Measurements from ENCODE around the gene OR10A3. TPM values are rescaled to one million over a fixed set of nuclear protein-coding genes. Genes with fewer than 3 reads are reported as not detected.

Gene OR10A3
- total RNA-seq, 1 experiment from 2014 or later = not detected

GRCh38 chr11:7944123-7944522 is 2.6 kb upstream of the OR10A3 start:
- intact Hi-C loops (cut with micrococcal nuclease) = no loop called here
- ChIA-PET POLR2A (no interaction called here), CTCF (no interaction called here), RAD21 (ENCODE audit: low non-redundant PET in 1 of 2, low total read pairs in 2 of 2, uncharacterized antibody in 2 of 2, unreplicated experiment in 2 of 2) (no interaction called here)
- no peak overlapping the region for H3K4me3 ChIP-seq (replicated peaks in 1 of 2; ENCODE audit: low read depth in 1 of 2, low read length in 2 of 2)
- no peaks in the 10 kb centered on the region for H3K4me1 ChIP-seq (ENCODE audit: control insufficient read depth in 1 of 2, insufficient read depth in 2 of 2, low read length in 2 of 2)
- DNase-seq (ENCODE audit: low read depth, low spot score) (no peak), ATAC-seq (no peak)
- no peaks in the 10 kb centered on the region for H4K20me1 ChIP-seq (ENCODE audit: insufficient read depth)
- TF ChIP-seq SP1 (IDR thresholded peaks at IDR 0.05; ENCODE audit: low read depth) (no peak), EGR1 (IDR thresholded peaks at IDR 0.05; ENCODE audit: low read depth) (no peak), ELF1 (IDR thresholded peaks at IDR 0.05; ENCODE audit: borderline replicate concordance, low read depth) (no peak), EZH2phosphoT487 (IDR thresholded peaks at IDR 0.05; ENCODE audit: borderline replicate concordance) (no peak), CTCF (IDR thresholded peaks at IDR 0.05 in 2 of 3, conservative IDR thresholded peaks at IDR 0.05 in 1 of 3; ENCODE audit: borderline replicate concordance in 1 of 3, insufficient read depth in 1 of 3, low read depth in 2 of 3, low read length in 2 of 3) (no peak), EZH2 (IDR thresholded peaks at IDR 0.05) (no peak), POLR2A (IDR thresholded peaks at IDR 0.05; ENCODE audit: borderline replicate concordance, extremely low read depth, insufficient read depth, insufficient read length) (no peak), SRF (IDR thresholded peaks at IDR 0.05; ENCODE audit: low read depth) (no peak), ZFX (IDR thresholded peaks at IDR 0.05) (no peak), SIN3A (IDR thresholded peaks at IDR 0.05; ENCODE audit: low read depth) (no peak), CEBPB (IDR thresholded peaks at IDR 0.05; ENCODE audit: low read depth) (no peak), POLR2AphosphoS5 (IDR thresholded peaks at IDR 0.05; ENCODE audit: low read depth, low read length) (no peak), JUND (IDR thresholded peaks at IDR 0.05) (no peak), RAD21 (IDR thresholded peaks at IDR 0.05; ENCODE audit: low read depth) (no peak), YY1 (IDR thresholded peaks at IDR 0.05; ENCODE audit: extremely low read depth, insufficient replicate concordance, low read depth, low read length) (no peak)
- TF ChIP-seq, protein P1, sequence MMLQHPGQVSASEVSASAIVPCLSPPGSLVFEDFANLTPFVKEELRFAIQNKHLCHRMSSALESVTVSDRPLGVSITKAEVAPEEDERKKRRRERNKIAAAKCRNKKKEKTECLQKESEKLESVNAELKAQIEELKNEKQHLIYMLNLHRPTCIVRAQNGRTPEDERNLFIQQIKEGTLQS (IDR thresholded peaks at IDR 0.05) = no peak
- no peak overlapping the region for H3K9ac ChIP-seq (ENCODE audit: low read length)
- H3K27ac ChIP-seq (ENCODE audit: low read depth, low read length) = no peak overlapping the region
- no peak overlapping the region for H3K4me2 ChIP-seq (ENCODE audit: low read length)
- H3K36me3 ChIP-seq (ENCODE audit: control insufficient read depth in 1 of 2, insufficient read depth in 2 of 2, low read length in 2 of 2) = no peaks in the 10 kb centered on the region
- H2AFZ ChIP-seq (ENCODE audit: low read depth, low read length, poor library complexity, severe bottlenecking) = no peak overlapping the region
- H3K79me2 ChIP-seq (ENCODE audit: insufficient read depth, low read length) = no peaks in the 10 kb centered on the region
- BruUV-seq (replicated peaks) = no TSS peak
- H3K9me2 ChIP-seq (ENCODE audit: insufficient read depth) = no peaks in the 10 kb centered on the region
- peaks cover 0 to 4% of the 10 kb centered on the region in 2 experiments; a peak in 1 of 4 replicates for H3K9me3 ChIP-seq (ENCODE audit: control insufficient read depth in 1 of 2, insufficient read depth in 1 of 2, low read depth in 1 of 2, low read length in 2 of 2)
- peaks cover 25% of the 10 kb centered on the region for H3K27me3 ChIP-seq (ENCODE audit: insufficient read depth, low read length)
